HepG2 (cell line): Measurements from ENCODE around the gene LBX1. TPM values are rescaled to one million over a fixed set of nuclear protein-coding genes. Genes with fewer than 3 reads are reported as not detected.

Experiments used
- polyA plus RNA-seq, 8 experiments: library from polyadenylated mRNA; depleted of rRNA in 3 of 8; stranded (reverse) in 7 of 8; unstranded in 1 of 8; fragments of >200 nt; fragmentation: Illumina TruSeq in 4 of 8; extraction: Trizol in 4 of 8; gene quantifications; 2 replicates each; pipeline versions ENCODE4 v1.2.1 to v1.2.3, GENCODE V29; 2011 to 2016; ENCODE audit warnings: low read depth in 4 of 8, missing spikeins in 1 of 8, mixed read lengths in 1 of 8; ENCODE audit not compliant: insufficient read depth in 1 of 8
- total RNA-seq, 5 experiments: library from RNA; depleted of rRNA; stranded (reverse); fragments of >200 nt; fragmentation: Illumina TruSeq; extraction: Trizol; gene quantifications; 2 replicates each; pipeline ENCODE4 v1.2.3, GENCODE V29; 2016; ENCODE audit warnings: low read depth in 1 of 5

Gene LBX1
- total and polyA plus RNA-seq, 2 of the 13 experiments (the other 11 are each of a cell fraction or from before 2014, with no cell fraction given), result not detected

Other genes with a start within 250 kb of the LBX1 start
- 68.8 and 71.0 TPM in 2 replicates for gene MRPL43, start 242.0 kb downstream of the LBX1 start, total RNA-seq (2016; rRNA removed; fragmentation: Illumina TruSeq; extraction: Trizol)
- 73.7 and 79.1 TPM in 2 replicates for gene MRPL43, start 242.0 kb downstream of the LBX1 start, polyA plus RNA-seq (2011; rRNA removed)
- 16.5 and 21.9 TPM in 2 replicates for gene TWNK, start 241.9 kb downstream of the LBX1 start, total RNA-seq (2016; rRNA removed; fragmentation: Illumina TruSeq; extraction: Trizol)
- 10.7 and 14.1 TPM in 2 replicates for gene TWNK, start 241.9 kb downstream of the LBX1 start, polyA plus RNA-seq (2011; rRNA removed)
- gene LZTS2, start 229.7 kb downstream of the LBX1 start, total RNA-seq (2016; rRNA removed; fragmentation: Illumina TruSeq; extraction: Trizol), result 60.7 and 65.6 TPM in 2 replicates
- gene LZTS2, start 229.7 kb downstream of the LBX1 start, polyA plus RNA-seq (2011; rRNA removed), result 43.6 and 59.7 TPM in 2 replicates
- 0.60 and 0.73 TPM in 2 replicates for gene PDZD7, start 198.3 kb downstream of the LBX1 start, total RNA-seq (2016; rRNA removed; fragmentation: Illumina TruSeq; extraction: Trizol)
- gene PDZD7, start 198.3 kb downstream of the LBX1 start, polyA plus RNA-seq (2011; rRNA removed), result 0.58 and 0.78 TPM in 2 replicates
- gene SFXN3, start 198.2 kb downstream of the LBX1 start, total RNA-seq (2016; rRNA removed; fragmentation: Illumina TruSeq; extraction: Trizol), result 11.9 and 16.8 TPM in 2 replicates
- gene SFXN3, start 198.2 kb downstream of the LBX1 start, polyA plus RNA-seq (2011; rRNA removed), result 71.5 and 86.1 TPM in 2 replicates
- 18.0 and 27.7 TPM in 2 replicates for gene KAZALD1, start 167.5 kb downstream of the LBX1 start, total RNA-seq (2016; rRNA removed; fragmentation: Illumina TruSeq; extraction: Trizol)
- 16.7 and 16.8 TPM in 2 replicates for gene KAZALD1, start 167.5 kb downstream of the LBX1 start, polyA plus RNA-seq (2011; rRNA removed)
- gene TLX1, start 98.2 kb downstream of the LBX1 start, total RNA-seq (2016; rRNA removed; fragmentation: Illumina TruSeq; extraction: Trizol), result 0.07 TPM in 2 replicates
- gene TLX1, start 98.2 kb downstream of the LBX1 start, polyA plus RNA-seq (2011; rRNA removed), result 0.20 and 0.26 TPM in 2 replicates
- 14.4 and 26.0 TPM in 2 replicates for gene BTRC, start 124.7 kb upstream of the LBX1 start, total RNA-seq (2016; rRNA removed; fragmentation: Illumina TruSeq; extraction: Trizol)
- 10.7 and 12.0 TPM in 2 replicates for gene BTRC, start 124.7 kb upstream of the LBX1 start, polyA plus RNA-seq (2011; rRNA removed)